ENCODE results near the gene ADGRA1.

ADGRA1 gene

GRCh38 chr10:133141144-133141957 is 53.6 kb downstream of the ADGRA1 start:
- CTCF ChIA-PET = no interaction called here
- POLR2A ChIA-PET = no interaction called here
- TF ChIP-seq SP1 (IDR thresholded peaks at IDR 0.05) = no peak

DNA sequence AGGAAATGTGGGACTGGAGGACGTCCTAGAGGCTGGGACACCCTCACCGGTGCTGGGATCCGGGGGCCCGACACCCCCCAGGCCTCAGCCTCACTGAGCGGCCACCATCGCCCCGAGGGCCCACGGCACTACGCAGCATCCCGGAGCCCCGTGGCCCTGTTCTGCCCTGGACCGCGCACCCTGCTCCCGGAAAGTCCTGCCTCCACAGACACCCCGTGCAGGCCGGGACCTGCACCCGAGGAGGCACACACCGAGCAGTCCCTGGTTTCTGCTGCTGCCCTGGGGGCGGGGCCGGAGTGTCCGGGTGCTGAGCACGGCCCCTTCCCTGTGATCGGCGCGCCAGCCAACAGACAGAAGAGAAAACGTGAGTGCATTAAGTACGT is 54.2 kb downstream of the ADGRA1 start:
- TF ChIP-seq HDGF (IDR thresholded peaks at IDR 0.05; ENCODE audit: borderline replicate concordance) (no peak), SP1 (IDR thresholded peaks at IDR 0.05) (no peak), ELF4 (IDR thresholded peaks at IDR 0.05) (no peak), FOXM1 (IDR thresholded peaks at IDR 0.05; ENCODE audit: borderline replicate concordance) (no peak)
- CTCF ChIA-PET = no interaction called here
- no peak for DNase-seq (ENCODE audit: extremely low spot score)
- POLR2A ChIA-PET = no interaction called here

More at GRCh38 chr10:133141144-133141957, 53.6 kb downstream of the ADGRA1 start:
- DNase-seq (ENCODE audit: extremely low spot score) = no peak

DNA sequence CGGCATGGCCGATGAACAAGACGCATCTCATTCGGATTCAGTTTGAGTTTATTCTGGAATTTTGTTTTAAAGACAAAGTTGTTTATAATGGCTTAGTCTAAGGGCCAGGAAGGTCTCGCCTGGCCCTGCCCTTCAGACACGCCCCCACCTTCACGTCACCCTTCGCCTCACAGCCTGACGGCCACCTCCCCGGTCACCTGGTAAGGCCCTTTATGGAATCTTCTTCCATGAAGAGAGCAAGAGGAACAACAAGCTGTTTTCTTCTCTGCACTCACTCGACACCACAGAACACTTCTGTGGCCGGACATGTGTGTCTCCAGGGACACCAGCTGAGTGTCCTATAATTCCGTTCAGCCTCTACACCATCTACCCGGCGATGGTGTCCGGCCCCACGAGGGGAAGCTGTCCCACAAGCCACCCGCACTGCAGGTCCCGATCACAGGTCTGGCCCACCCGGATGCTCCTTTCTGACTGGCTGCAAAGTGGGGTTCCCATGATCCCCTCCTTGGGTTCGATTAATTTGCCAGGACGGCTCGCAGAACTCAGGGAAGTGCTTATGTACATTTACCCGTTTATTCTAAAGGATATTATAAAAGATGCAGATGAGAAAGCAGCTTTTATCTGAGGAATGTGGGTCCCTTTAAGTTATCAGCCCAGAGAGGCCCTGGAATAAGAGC is 54.9 kb downstream of the ADGRA1 start:
- TF ChIP-seq FOXA1 (IDR thresholded peaks at IDR 0.05) = no peak
- TF ChIP-seq CTBP1 (IDR thresholded peaks at IDR 0.05; ENCODE audit: borderline replicate concordance) = no peak
- TF ChIP-seq BHLHE40 (IDR thresholded peaks at IDR 0.05; ENCODE audit: borderline replicate concordance) = no peak
- no peak for TF ChIP-seq FOXM1 (IDR thresholded peaks at IDR 0.05; ENCODE audit: borderline replicate concordance)
- TF ChIP-seq NFRKB (IDR thresholded peaks at IDR 0.05) = no peak
- no peak for TF ChIP-seq FOXK2 (IDR thresholded peaks at IDR 0.05)
- no peak for TF ChIP-seq SUZ12 (IDR thresholded peaks at IDR 0.05)
- no peak for TF ChIP-seq TARDBP (IDR thresholded peaks at IDR 0.05)
- no peak for TF ChIP-seq ELF4 (IDR thresholded peaks at IDR 0.05)
- TF ChIP-seq, protein P1, sequence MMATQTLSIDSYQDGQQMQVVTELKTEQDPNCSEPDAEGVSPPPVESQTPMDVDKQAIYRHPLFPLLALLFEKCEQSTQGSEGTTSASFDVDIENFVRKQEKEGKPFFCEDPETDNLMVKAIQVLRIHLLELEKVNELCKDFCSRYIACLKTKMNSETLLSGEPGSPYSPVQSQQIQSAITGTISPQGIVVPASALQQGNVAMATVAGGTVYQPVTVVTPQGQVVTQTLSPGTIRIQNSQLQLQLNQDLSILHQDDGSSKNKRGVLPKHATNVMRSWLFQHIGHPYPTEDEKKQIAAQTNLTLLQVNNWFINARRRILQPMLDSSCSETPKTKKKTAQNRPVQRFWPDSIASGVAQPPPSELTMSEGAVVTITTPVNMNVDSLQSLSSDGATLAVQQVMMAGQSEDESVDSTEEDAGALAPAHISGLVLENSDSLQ (IDR thresholded peaks at IDR 0.05) = no peak
- TF ChIP-seq ARNT (IDR thresholded peaks at IDR 0.05) = no peak
- no peak for TF ChIP-seq LEF1 (IDR thresholded peaks at IDR 0.05; ENCODE audit: borderline replicate concordance)
- TF ChIP-seq ZNF384 (IDR thresholded peaks at IDR 0.05) = no peak
- ChIA-PET CTCF (interaction anchor here (1.3 to 1.6 kb wide), 2 partner anchors 17 to 115 kb away, joined by 3 to 7 read pairs; partner anchors contain the start of gene KNDC1), POLR2A (interaction anchor here (0.8 to 1.2 kb wide), 2 partner anchors 115 to 118 kb away, joined by 3 to 4 read pairs; no protein-coding TSS in a partner anchor)
- no peak for DNase-seq (ENCODE audit: extremely low spot score)

- DNase-seq (ENCODE audit: extremely low spot score) = no peak
- POLR2A ChIA-PET = interaction anchor here (0.8 to 1.2 kb wide), 2 partner anchors 114 to 118 kb away, joined by 3 to 4 read pairs; no protein-coding TSS in a partner anchor
- TF ChIP-seq FOXK2 (IDR thresholded peaks at IDR 0.05) (no peak), HDGF (IDR thresholded peaks at IDR 0.05; ENCODE audit: borderline replicate concordance) (no peak), SP1 (IDR thresholded peaks at IDR 0.05) (no peak), TARDBP (IDR thresholded peaks at IDR 0.05) (no peak), L3MBTL2 (conservative IDR thresholded peaks at IDR 0.05) (no peak), FOXA1 (IDR thresholded peaks at IDR 0.05) (no peak), ARNT (IDR thresholded peaks at IDR 0.05) (no peak)
- TF ChIP-seq, protein P1 (IDR thresholded peaks at IDR 0.05) = no peak
- CTCF ChIA-PET = interaction anchor here (0.6 to 1.6 kb wide), 6 partner anchors 11 to 787 kb away, joined by 3 to 7 read pairs (median 4); partner anchors contain the start of gene KNDC1
Measured at GRCh38 chr10:133143200-133143533, 55.4 kb downstream of the ADGRA1 start.

GRCh38 chr10:133143546-133143945 is 55.8 kb downstream of the ADGRA1 start:
- ChIA-PET POLR2A (interaction anchor here (0.8 to 1.2 kb wide), 2 partner anchors 114 to 118 kb away, joined by 3 to 4 read pairs; no protein-coding TSS in a partner anchor), CTCF (interaction anchor here (0.6 to 1.6 kb wide), 6 partner anchors 11 to 788 kb away, joined by 3 to 7 read pairs (median 4); partner anchors contain the start of gene KNDC1)
- TF ChIP-seq FOXA1 (IDR thresholded peaks at IDR 0.05) (no peak), TARDBP (IDR thresholded peaks at IDR 0.05) (no peak), L3MBTL2 (conservative IDR thresholded peaks at IDR 0.05) (no peak), FOXM1 (IDR thresholded peaks at IDR 0.05; ENCODE audit: borderline replicate concordance) (no peak), NFRKB (IDR thresholded peaks at IDR 0.05) (no peak), CTBP1 (IDR thresholded peaks at IDR 0.05; ENCODE audit: borderline replicate concordance) (no peak), BHLHE40 (IDR thresholded peaks at IDR 0.05; ENCODE audit: borderline replicate concordance) (no peak)
- TF ChIP-seq, protein P1 (IDR thresholded peaks at IDR 0.05) = no peak

GRCh38 chr10:133144771-133145170 is 57.0 kb downstream of the ADGRA1 start:
- DNase-seq (ENCODE audit: extremely low spot score) = no peak
- ChIA-PET CTCF (interaction anchor here (0.6 to 1.4 kb wide), 2 partner anchors 163 to 179 kb away, joined by 3 to 5 read pairs; no protein-coding TSS in a partner anchor), POLR2A (interaction anchor here (1.1 kb wide), 1 partner anchor 10 kb away, joined by 3 read pairs; no protein-coding TSS in a partner anchor)
- TF ChIP-seq HDGF (IDR thresholded peaks at IDR 0.05; ENCODE audit: borderline replicate concordance) = no peak
- TF ChIP-seq, protein P1 (IDR thresholded peaks at IDR 0.05) = no peak
- no peak for TF ChIP-seq LEF1 (IDR thresholded peaks at IDR 0.05; ENCODE audit: borderline replicate concordance)
- no peak for TF ChIP-seq ZNF384 (IDR thresholded peaks at IDR 0.05)

More at GRCh38 chr10:133143546-133143945, 55.8 kb downstream of the ADGRA1 start:
- no peak for DNase-seq (ENCODE audit: extremely low spot score)

Data from HEK293T (cell line).